CD14-positive monocyte (primary cell): ENCODE measurements around the gene OR5H6. TPM values are rescaled to one million over a fixed set of nuclear protein-coding genes. Genes with fewer than 3 reads are reported as not detected.

Experiments used
- DNase-seq, 3 donors: peaks; one replicate each; pipeline ENCODE4 v3.0.0-alpha.2; 2011 to 2022
- H2AFZ ChIP-seq: 2 replicates; pipeline ENCODE4 v1.6.0; 2012; ENCODE audit warnings: mild to moderate bottlenecking, low read depth, low read length, inconsistent platforms; ENCODE audit not compliant: insufficient read depth, poor library complexity, severe bottlenecking
- H3K27ac ChIP-seq, 2 donors: 1 replicate in 1 of 2; 2 replicates in 1 of 2; pipeline ENCODE4 v1.5.1; 2012 to 2013; ENCODE audit warnings: low read length in 2 of 2, control low read depth in 1 of 2, inconsistent platforms in 1 of 2, low read depth in 1 of 2, mild to moderate bottlenecking in 1 of 2
- H3K27me3 ChIP-seq, 2 donors: one replicate each; pipeline versions ENCODE4 v1.6.0 to v1.6.1; 2011 to 2013; ENCODE audit warnings: low read length in 2 of 2; ENCODE audit not compliant: control insufficient read depth in 2 of 2, insufficient read depth in 2 of 2
- H3K36me3 ChIP-seq, 2 donors: replicated peaks in 1 of 2; 1 replicate in 1 of 2; 2 replicates in 1 of 2; pipeline versions ENCODE4 v1.5.1 to v1.6.1; 2012 to 2013; ENCODE audit warnings: low read length in 2 of 2, control low read depth in 1 of 2, inconsistent platforms in 1 of 2, mild to moderate bottlenecking in 1 of 2; ENCODE audit not compliant: insufficient read depth in 2 of 2, control insufficient read depth in 1 of 2
- H3K4me1 ChIP-seq, 2 donors: 1 replicate in 1 of 2; 2 replicates in 1 of 2; pipeline versions ENCODE4 v1.5.1 to v1.6.1; 2012 to 2013; ENCODE audit warnings: low read length in 2 of 2, control low read depth in 1 of 2, inconsistent platforms in 1 of 2, mild to moderate bottlenecking in 1 of 2, moderate library complexity in 1 of 2; ENCODE audit not compliant: insufficient read depth in 2 of 2, control insufficient read depth in 1 of 2
- H3K4me2 ChIP-seq: replicated peaks from 2 replicates; pipeline ENCODE3; 2012; ENCODE audit warnings: low read length, moderate library complexity, mild to moderate bottlenecking; ENCODE audit not compliant: poor library complexity, severe bottlenecking; ENCODE audit errors: extremely low read depth
- H3K4me3 ChIP-seq, 3 experiments: fragments of 200-600 bp in 1 of 3; sonication (generic) in 1 of 3; replicated peaks in 1 of 3; 1 replicate in 2 of 3; 2 replicates in 1 of 3; pipeline ENCODE4 v1.5.1; 2011 to 2013; ENCODE audit warnings: low read length in 3 of 3, mild to moderate bottlenecking in 3 of 3, control low read depth in 2 of 3, low read depth in 2 of 3, inconsistent platforms in 1 of 3, moderate library complexity in 1 of 3
- H3K79me2 ChIP-seq: 2 replicates; pipeline ENCODE4 v1.6.0; 2012; ENCODE audit warnings: mild to moderate bottlenecking, control low read depth, inconsistent platforms, low read length, moderate library complexity; ENCODE audit not compliant: insufficient read depth
- H3K9ac ChIP-seq: 2 replicates; pipeline ENCODE4 v1.6.0; 2017; ENCODE audit warnings: low read length, mild to moderate bottlenecking; ENCODE audit not compliant: insufficient read depth, poor library complexity, severe bottlenecking
- H3K9me3 ChIP-seq, 2 donors: replicated peaks in 1 of 2; 1 replicate in 1 of 2; 2 replicates in 1 of 2; pipeline versions ENCODE4 v1.5.1 to v1.6.1; 2012 to 2013; ENCODE audit warnings: low read length in 2 of 2, control low read depth in 1 of 2; ENCODE audit not compliant: control insufficient read depth in 1 of 2, insufficient read depth in 1 of 2
- H4K20me1 ChIP-seq: 2 replicates; pipeline ENCODE4 v1.6.0; 2012; ENCODE audit warnings: mild to moderate bottlenecking, low read length, control low read depth, moderate library complexity; ENCODE audit not compliant: insufficient read depth
- H3K27ac Mint-ChIP-seq, 7 donors: one replicate each; pipeline ENCODE4 v1.8.0; 2020; ENCODE audit warnings: mild to moderate bottlenecking in 7 of 7, mixed read lengths in 7 of 7, moderate library complexity in 6 of 7, inconsistent platforms in 2 of 7
- H3K27me3 Mint-ChIP-seq, 3 donors: one replicate each; pipeline ENCODE4 v1.8.0; 2021 to 2022; ENCODE audit warnings: low read depth in 3 of 3, mild to moderate bottlenecking in 3 of 3, mixed read lengths in 3 of 3, moderate library complexity in 3 of 3, inconsistent platforms in 1 of 3
- H3K36me3 Mint-ChIP-seq, 2 donors: one replicate each; pipeline ENCODE4 v1.8.0; 2020; ENCODE audit warnings: mixed read lengths in 2 of 2, inconsistent platforms in 1 of 2, mild to moderate bottlenecking in 1 of 2
- H3K4me1 Mint-ChIP-seq: one replicate; pipeline ENCODE4 v1.8.0; 2020; ENCODE audit warnings: mild to moderate bottlenecking, mixed read lengths
- H3K4me3 Mint-ChIP-seq, 2 donors: one replicate each; pipeline ENCODE4 v1.8.0; 2020; ENCODE audit warnings: mild to moderate bottlenecking in 2 of 2, mixed read lengths in 2 of 2, moderate library complexity in 1 of 2
- H3K9me3 Mint-ChIP-seq, 7 donors: one replicate each; pipeline ENCODE4 v1.8.0; 2020 to 2022; ENCODE audit warnings: mixed read lengths in 7 of 7, mild to moderate bottlenecking in 6 of 7, moderate library complexity in 6 of 7, inconsistent platforms in 2 of 7
- CTCF ChIP-seq: fragments of 200-600 bp; IDR thresholded peaks from one replicate; pipeline ENCODE4 v1.8.0; 2022; ENCODE audit warnings: antibody characterized with exemption, mild to moderate bottlenecking
- WGBS: methylation state at CpG from one replicate; pipeline ENCODE4 v1.1.5; 2013; ENCODE audit warnings: missing lambda C conversion rate; ENCODE audit not compliant: insufficient coverage; 5-methylcytosine and 5-hydroxymethylcytosine counted together
- intact Hi-C, 2 donors: fragments of 100-400 bp; cut with micrococcal nuclease; formaldehyde crosslinking; loops; one replicate each; pipeline versions ENCODE4 v1.15.0 to v1.15.1; 2023
- polyA minus RNA-seq: library from RNA; depleted of rRNA, polyadenylated mRNA; stranded (reverse); fragments of >200 nt; gene quantifications from 2 replicates; pipeline ENCODE4 v1.2.3, GENCODE V29; 2012
- polyA plus RNA-seq, 3 donors: library from polyadenylated mRNA; depleted of rRNA in 1 of 3; unstranded in 2 of 3; stranded (reverse) in 1 of 3; fragments of 300-500 nt in 2 of 3; fragments of >200 nt in 1 of 3; fragmentation: Illumina TruSeq in 2 of 3; gene quantifications; 1 replicate in 2 of 3; 2 replicates in 1 of 3; pipeline ENCODE4 v1.2.3, GENCODE V29; 2012 to 2021
- total RNA-seq, 12 experiments: library from RNA in 1 of 12; stranded (reverse) in 1 of 12; fragments of 120-200 nt in 1 of 12; gene quantifications; one replicate each; pipeline ENCODE4 v1.2.4 and lab custom pipeline; 2013 to 2026; ENCODE audit warnings: mixed read lengths in 6 of 12, inconsistent platforms in 1 of 12

OR5H6 gene
- not detected for total RNA-seq (2013)
- polyA plus RNA-seq (not detected), polyA minus RNA-seq (not detected in 2 replicates), total RNA-seq (lab: John Stamatoyannopoulos, UW) (0 to 0.58 (median 0) reads per million in 11 experiments)

GRCh38 chr3:98263944-98264343 is at the start of gene OR5H6:
Gene OR5H6, plus strand, starts transcription at chr3:98264244. Its CDS starts 89 bp downstream, at chr3:98264333.
- H3K79me2 ChIP-seq, result no peaks in the 10 kb centered on the region
- H3K27me3 ChIP-seq, result no peaks in the 10 kb centered on the region
- no peaks in the 10 kb centered on the region for H3K4me1 Mint-ChIP-seq
- H3K4me3 ChIP-seq, result no peak within 1 kb of the TSS
- H3K4me1 ChIP-seq, result no peaks in the 10 kb centered on the region
- peaks cover 6% of the 10 kb centered on the region in 2 donors for H3K9me3 ChIP-seq
- H2AFZ ChIP-seq, result no peak within 1 kb of the TSS
- no peak within 1 kb of the TSS for H3K4me3 Mint-ChIP-seq
- no peak for TF ChIP-seq CTCF
- H3K9ac ChIP-seq, result no peak within 1 kb of the TSS
- 86% methylated on average over 1 of the region's 3 CpGs for WGBS
- intact Hi-C loops, result no loop called here
- H3K27me3 Mint-ChIP-seq, result peaks cover 0 to 1% (median 0%) of the 10 kb centered on the region in 3 donors
- no peak within 1 kb of the TSS for H3K4me2 ChIP-seq
- peaks cover 1 to 5% (median 3%) of the 10 kb centered on the region in 7 donors for H3K9me3 Mint-ChIP-seq
- H3K36me3 Mint-ChIP-seq, result no peaks in the 10 kb centered on the region
- H4K20me1 ChIP-seq, result no peaks in the 10 kb centered on the region
- H3K36me3 ChIP-seq, result no peaks in the 10 kb centered on the region
- H3K27ac ChIP-seq, result no peak within 1 kb of the TSS
- DNase-seq, result no peak
- no peak within 1 kb of the TSS for H3K27ac Mint-ChIP-seq

- Histone ChIP-seq H3K36me3 (no peaks in the 10 kb centered on the region), H3K4me1 (no peaks in the 10 kb centered on the region), H3K9me3 (no peaks in the 10 kb centered on the region), H3K27ac (no peak overlapping the region), H3K4me3 (no peak overlapping the region), H2AFZ (no peak overlapping the region), H3K27me3 (no peaks in the 10 kb centered on the region), H3K9ac (no peak overlapping the region), H3K79me2 (no peaks in the 10 kb centered on the region), H3K4me2 (no peak overlapping the region), H4K20me1 (no peaks in the 10 kb centered on the region)
- Mint-ChIP-seq H3K9me3 (peaks cover 0 to 2% (median 0%) of the 10 kb centered on the region in 7 donors), H3K27ac (no peak overlapping the region), H3K36me3 (no peaks in the 10 kb centered on the region), H3K4me3 (no peak overlapping the region), H3K27me3 (no peaks in the 10 kb centered on the region), H3K4me1 (no peaks in the 10 kb centered on the region)
- intact Hi-C loops, result no loop called here
- DNase-seq, result no peak
- WGBS, result 44% methylated on average over 3 of the region's 3 CpGs
- no peak for TF ChIP-seq CTCF
Measured at GRCh38 chr3:98215051-98215450, 49.0 kb upstream of the OR5H6 start.
